SK-N-SH (cell line): ENCODE data around the gene PAXIP1. TPM values are rescaled to one million over a fixed set of nuclear protein-coding genes. Genes with fewer than 3 reads are reported as not detected.

Source experiments
- CTCF ChIA-PET: fragments of 300-600, 350-600 bp; formaldehyde crosslinking; extraction: SDS; loops from one replicate; lab custom pipeline; 2021; lab: Yijun Ruan, JAX
- POLR2A ChIA-PET: fragments of 350-600 bp; sonication (Branson Sonifier 250); formaldehyde crosslinking; extraction: SDS; loops from one replicate; lab custom pipeline; 2020; ENCODE audit warnings: antibody characterized with exemption, inconsistent platforms; lab: Yijun Ruan, JAX
- DNase-seq: peaks from one replicate; pipeline ENCODE4 v3.0.0; 2012
- H2AFZ ChIP-seq: fragments of 200-600 bp; sonication (generic); 2 replicates; pipeline ENCODE4 v1.8.1; 2016; ENCODE audit warnings: antibody characterized with exemption, mild to moderate bottlenecking, low read depth
- H3F3A ChIP-seq: fragments of 200-600 bp; sonication (generic); replicated peaks from 2 replicates; pipeline ENCODE3; 2016; ENCODE audit warnings: antibody characterized with exemption, mild to moderate bottlenecking; ENCODE audit not compliant: insufficient read depth
- H3K27ac ChIP-seq, 2 experiments: fragments of 200-500 bp in 1 of 2; fragments of 200-600 bp in 1 of 2; sonication (Bioruptor generic) in 1 of 2; sonication (generic), shearing (Covaris generic) in 1 of 2; 2 replicates each; pipeline versions ENCODE4 v1.5.1 to v1.6.1; 2014 to 2016; ENCODE audit warnings: low read depth in 2 of 2, inconsistent platforms in 1 of 2, low read length in 1 of 2, mild to moderate bottlenecking in 1 of 2, mixed read lengths in 1 of 2
- H3K27me3 ChIP-seq: fragments of 200-600 bp; sonication (generic), shearing (Covaris generic); 2 replicates; pipeline ENCODE4 v1.6.1; 2016; ENCODE audit warnings: mixed run types; ENCODE audit not compliant: insufficient read depth
- H3K36me3 ChIP-seq, 2 experiments: fragments of 200-500 bp in 1 of 2; fragments of 200-600 bp in 1 of 2; sonication (Bioruptor generic) in 1 of 2; sonication (generic) in 1 of 2; replicated peaks in 1 of 2; 2 replicates each; pipeline versions ENCODE3 to v1.5.1; 2014 to 2016; ENCODE audit warnings: low read length in 1 of 2, mild to moderate bottlenecking in 1 of 2; ENCODE audit not compliant: insufficient read depth in 2 of 2, control insufficient read depth in 1 of 2
- H3K4me1 ChIP-seq, 2 experiments: fragments of 200-500 bp in 1 of 2; fragments of 200-600 bp in 1 of 2; sonication (Bioruptor generic) in 1 of 2; sonication (generic), shearing (Covaris generic) in 1 of 2; 2 replicates each; pipeline versions ENCODE4 v1.5.1 to v1.6.1; 2014 to 2016; ENCODE audit warnings: low read depth in 1 of 2, low read length in 1 of 2, mixed run types in 1 of 2; ENCODE audit not compliant: insufficient read depth in 2 of 2, control insufficient read depth in 1 of 2
- H3K4me2 ChIP-seq: fragments of 200-600 bp; sonication (generic), shearing (Covaris generic); 2 replicates; pipeline ENCODE4 v1.6.1; 2017; ENCODE audit warnings: mixed run types
- H3K4me3 ChIP-seq, 2 experiments: fragments of 200-500 bp in 1 of 2; fragments of 200-600 bp in 1 of 2; sonication (Bioruptor generic) in 1 of 2; sonication (generic), shearing (Covaris generic) in 1 of 2; 2 replicates each; pipeline versions ENCODE4 v1.5.1 to v1.8.1; 2014 to 2016; ENCODE audit warnings: low read depth in 2 of 2, inconsistent platforms in 1 of 2, low read length in 1 of 2, mild to moderate bottlenecking in 1 of 2, mixed read lengths in 1 of 2, moderate library complexity in 1 of 2
- H3K79me2 ChIP-seq: fragments of 200-600 bp; sonication (generic); 2 replicates; pipeline ENCODE4 v1.8.1; 2017; ENCODE audit warnings: mild to moderate bottlenecking; ENCODE audit not compliant: insufficient read depth
- H3K9ac ChIP-seq: fragments of 200-600 bp; sonication (generic); 2 replicates; pipeline ENCODE4 v1.6.1; 2017; ENCODE audit warnings: mixed run types
- H3K9me2 ChIP-seq: fragments of 200-600 bp; sonication (generic); 2 replicates; pipeline ENCODE4 v1.6.1; 2017; ENCODE audit warnings: mixed run types
- H3K9me3 ChIP-seq: fragments of 200-600 bp; sonication (generic); 2 replicates; pipeline ENCODE4 v1.6.1; 2017; ENCODE audit warnings: mixed run types, mild to moderate bottlenecking, moderate library complexity
- H4K20me1 ChIP-seq: fragments of 200-600 bp; sonication (generic); 2 replicates; pipeline ENCODE4 v1.6.1; 2017; ENCODE audit warnings: mild to moderate bottlenecking, mixed run types; ENCODE audit not compliant: insufficient read depth
- CTCF ChIP-seq: fragments of 200-600 bp; sonication (generic); IDR thresholded peaks from 2 replicates; pipeline ENCODE4 v1.6.1; 2017; ENCODE audit warnings: antibody characterized with exemption, mild to moderate bottlenecking, moderate library complexity
- MEF2A ChIP-seq: IDR thresholded peaks from 2 replicates; pipeline ENCODE4 v1.4.0; 2012; ENCODE audit warnings: low read depth, borderline replicate concordance
- NFIC ChIP-seq: IDR thresholded peaks from 2 replicates; pipeline ENCODE4 v1.4.0; 2012; ENCODE audit warnings: borderline replicate concordance
- NRF1 ChIP-seq: IDR thresholded peaks from 2 replicates; pipeline ENCODE4 v1.6.1; 2012; ENCODE audit warnings: low read depth, mild to moderate bottlenecking, low read length
- RFX5 ChIP-seq: IDR thresholded peaks from 2 replicates; pipeline ENCODE4 v1.6.1; 2012; ENCODE audit warnings: mild to moderate bottlenecking, improper control_type of control experiment, low read length
- TAF1 ChIP-seq: IDR thresholded peaks from 2 replicates; pipeline ENCODE4 v1.6.1; 2012; ENCODE audit warnings: low read depth, mild to moderate bottlenecking, low read length, moderate library complexity, borderline replicate concordance
- TEAD4 ChIP-seq: IDR thresholded peaks from 2 replicates; pipeline ENCODE4 v1.4.0; 2012; ENCODE audit warnings: mild to moderate bottlenecking, borderline replicate concordance; ENCODE audit not compliant: insufficient read depth
- USF2 ChIP-seq: fragments of 150-350 bp; IDR thresholded peaks from 2 replicates; pipeline ENCODE4 v1.6.1; 2017; ENCODE audit warnings: antibody characterized with exemption, low read length, low read depth, borderline replicate concordance
- YY1 ChIP-seq: IDR thresholded peaks from 2 replicates; pipeline ENCODE4 v1.4.0; 2012; ENCODE audit warnings: low read depth, mild to moderate bottlenecking
- WGBS: methylation state at CpG from one replicate; pipeline ENCODE4 v1.1.6; 2017; ENCODE audit warnings: low lambda C conversion rate; 5-methylcytosine and 5-hydroxymethylcytosine counted together
- polyA plus RNA-seq, 3 experiments: library from polyadenylated mRNA; depleted of rRNA; stranded (reverse); fragments of >200 nt; gene quantifications; 2 replicates each; pipeline ENCODE4 v1.2.3, GENCODE V29; 2012

Gene PAXIP1
- polyA plus RNA-seq, 1 of the 3 experiments (the other 2 are of a cell fraction) = 9.2 TPM

GRCh38 chr7:154997840-154998370 is 5.0 kb downstream of the PAXIP1 start:
- Histone ChIP-seq H3F3A (no peaks in the 10 kb centered on the region), H3K9me2 (no peaks in the 10 kb centered on the region), H3K9ac (no peak overlapping the region), H3K9me3 (no peaks in the 10 kb centered on the region), H3K79me2 (peaks cover 31% of the 10 kb centered on the region), H2AFZ (no peak overlapping the region), H3K4me2 (no peak overlapping the region), H4K20me1 (peaks cover 21% of the 10 kb centered on the region; the same call in 1 of the 2 replicates), H3K27me3 (no peaks in the 10 kb centered on the region), H3K4me3 (no peak overlapping the region), H3K36me3 (peaks cover 37 to 42% of the 10 kb centered on the region in 2 experiments), H3K4me1 (peaks cover 0 to 5% of the 10 kb centered on the region in 2 experiments; a peak in 2 of 4 replicates), H3K27ac (no peak overlapping the region)
- no peak for DNase-seq
- TF ChIP-seq CTCF = no peak
- ChIA-PET POLR2A (no interaction called here), CTCF (interaction anchor here (1.7 to 4.2 kb wide), 5 partner anchors 11 to 347 kb away, joined by 5 to 18 read pairs (median 9); no protein-coding TSS in a partner anchor)
- WGBS = 92% methylated on average over 10 of the region's 10 CpGs

GRCh38 chr7:154996756-154997155 is 6.2 kb downstream of the PAXIP1 start:
- no peak for DNase-seq
- Histone ChIP-seq H3K9ac (no peak overlapping the region), H3K4me3 (no peak overlapping the region), H3K9me2 (no peaks in the 10 kb centered on the region), H2AFZ (no peak overlapping the region), H3K27me3 (no peaks in the 10 kb centered on the region), H3K36me3 (peaks cover 45 to 48% of the 10 kb centered on the region in 2 experiments), H3K9me3 (no peaks in the 10 kb centered on the region), H3K4me1 (peaks cover 0 to under 1% of the 10 kb centered on the region in 2 experiments; a peak in 2 of 4 replicates), H3K27ac (no peak overlapping the region), H3K79me2 (peaks cover 26% of the 10 kb centered on the region), H4K20me1 (peaks cover 21% of the 10 kb centered on the region; the same call in 1 of the 2 replicates), H3F3A (no peaks in the 10 kb centered on the region), H3K4me2 (no peak overlapping the region)
- CTCF ChIA-PET = interaction anchor here (1.7 to 4.2 kb wide), 4 partner anchors 12 to 348 kb away, joined by 5 to 18 read pairs (median 10); no protein-coding TSS in a partner anchor
- TF ChIP-seq TAF1 = no peak
- TF ChIP-seq MEF2A = no peak
- TF ChIP-seq YY1 = no peak
- TF ChIP-seq TEAD4 = no peak
- no peak for TF ChIP-seq RFX5
- TF ChIP-seq USF2 = no peak
- no peak for TF ChIP-seq NRF1
- no peak for TF ChIP-seq NFIC
- POLR2A ChIA-PET = no interaction called here
- 92% methylated on average over 4 of the region's 4 CpGs for WGBS
